Loucy (cell line): ENCODE measurements around the gene ZNF284.

Experiments used
- H2AFZ ChIP-seq: fragments of 200-600 bp; sonication (generic); 2 replicates; pipeline ENCODE4 v1.6.0; 2016; ENCODE audit warnings: antibody characterized with exemption, mild to moderate bottlenecking, low read length, moderate library complexity
- H3F3A ChIP-seq: fragments of 200-600 bp; 2 replicates; pipeline ENCODE4 v1.6.0; 2016; ENCODE audit warnings: antibody characterized with exemption, low read depth, mild to moderate bottlenecking
- H3K27me3 ChIP-seq: fragments of 200-600 bp; sonication (generic); 2 replicates; pipeline ENCODE4 v1.6.1; 2014; ENCODE audit warnings: low read length, mild to moderate bottlenecking; ENCODE audit not compliant: insufficient read depth, poor library complexity, severe bottlenecking
- H3K36me3 ChIP-seq: fragments of 200-600 bp; sonication (generic); 2 replicates; pipeline ENCODE4 v1.6.1; 2016; ENCODE audit warnings: low read length; ENCODE audit not compliant: insufficient read depth
- H3K4me1 ChIP-seq: fragments of 200-600 bp; sonication (generic); 2 replicates; pipeline ENCODE4 v1.5.1; 2014; ENCODE audit warnings: low read length, mild to moderate bottlenecking; ENCODE audit not compliant: insufficient read depth, poor library complexity, severe bottlenecking
- H3K4me2 ChIP-seq: fragments of 200-600 bp; sonication (generic); 2 replicates; pipeline ENCODE4 v1.6.0; 2014; ENCODE audit warnings: antibody characterized with exemption, low read length, low read depth, mild to moderate bottlenecking; ENCODE audit not compliant: poor library complexity, severe bottlenecking
- H3K4me3 ChIP-seq: fragments of 200-600 bp; sonication (generic); 2 replicates; pipeline ENCODE4 v1.5.1; 2014; ENCODE audit warnings: low read length, mild to moderate bottlenecking, mixed read lengths; ENCODE audit not compliant: poor library complexity, severe bottlenecking
- H3K79me2 ChIP-seq: fragments of 200-600 bp; sonication (generic); 2 replicates; pipeline ENCODE4 v1.6.1; 2014; ENCODE audit warnings: low read length; ENCODE audit not compliant: insufficient read depth
- H3K9ac ChIP-seq: fragments of 200-600 bp; sonication (generic); 2 replicates; pipeline ENCODE4 v1.6.0; 2014; ENCODE audit warnings: mild to moderate bottlenecking, low read depth, low read length, moderate library complexity; ENCODE audit not compliant: poor library complexity, severe bottlenecking
- H3K9me2 ChIP-seq: fragments of 200-600 bp; sonication (generic); replicated peaks from 2 replicates; pipeline ENCODE4 v1.6.1; 2016; ENCODE audit warnings: low read depth, low read length, mixed read lengths
- H3K9me3 ChIP-seq: fragments of 200-600 bp; sonication (generic); 2 replicates; pipeline ENCODE4 v1.6.1; 2014; ENCODE audit warnings: mild to moderate bottlenecking, antibody characterized with exemption, low read length, low read depth; ENCODE audit not compliant: insufficient read depth
- H4K20me1 ChIP-seq: fragments of 200-600 bp; sonication (generic); 2 replicates; pipeline ENCODE4 v1.6.0; 2014; ENCODE audit warnings: antibody characterized with exemption, low read length, mild to moderate bottlenecking; ENCODE audit not compliant: insufficient read depth, poor library complexity, severe bottlenecking
- CTCF ChIP-seq: fragments of 200-600 bp; sonication (generic); conservative IDR thresholded peaks from 2 replicates; pipeline ENCODE4 v1.5.1; 2014; ENCODE audit warnings: mild to moderate bottlenecking, antibody characterized with exemption, low read length
- EZH2phosphoT487 ChIP-seq: fragments of 200-600 bp; IDR thresholded peaks from 2 replicates; pipeline ENCODE4 v1.6.1; 2018; ENCODE audit warnings: antibody characterized with exemption, mild to moderate bottlenecking, moderate library complexity, borderline replicate concordance

ZNF284 gene

GRCh38 chr19:44026622-44027021 is 45.3 kb upstream of the ZNF284 start:
- H3K79me2 ChIP-seq, result peaks cover 6% of the 10 kb centered on the region; the same call in 1 of the 2 replicates
- peaks cover 11% of the 10 kb centered on the region for H3K9me3 ChIP-seq
- TF ChIP-seq EZH2phosphoT487, result no peak
- no peak for TF ChIP-seq CTCF
- no peaks in the 10 kb centered on the region for H4K20me1 ChIP-seq
- H3K9me2 ChIP-seq, result no peaks in the 10 kb centered on the region
- H3K4me1 ChIP-seq, result peaks cover 11% of the 10 kb centered on the region
- H2AFZ ChIP-seq, result no peak overlapping the region
- no peak overlapping the region for H3K9ac ChIP-seq
- peaks cover 7% of the 10 kb centered on the region; the same call in 1 of the 2 replicates for H3K36me3 ChIP-seq
- no peaks in the 10 kb centered on the region for H3F3A ChIP-seq
- peaks cover 20% of the 10 kb centered on the region for H3K27me3 ChIP-seq
- H3K4me2 ChIP-seq, result peak overlapping the region; percentile 22
- no peak overlapping the region for H3K4me3 ChIP-seq

GRCh38 chr19:44032001-44032610 is 39.9 kb upstream of the ZNF284 start:
- TF ChIP-seq CTCF, result no peak
- no peak for TF ChIP-seq EZH2phosphoT487

GRCh38 chr19:44042147-44042546 is 29.8 kb upstream of the ZNF284 start:
- no peaks in the 10 kb centered on the region; the same call in 1 of the 2 replicates for H3K9me3 ChIP-seq
- no peak overlapping the region for H3K4me3 ChIP-seq
- H3K9me2 ChIP-seq, result no peaks in the 10 kb centered on the region
- no peaks in the 10 kb centered on the region for H3F3A ChIP-seq
- H3K4me2 ChIP-seq, result no peak overlapping the region
- no peaks in the 10 kb centered on the region for H4K20me1 ChIP-seq
- TF ChIP-seq CTCF (no peak), EZH2phosphoT487 (no peak)
- H3K9ac ChIP-seq, result no peak overlapping the region
- no peaks in the 10 kb centered on the region for H3K36me3 ChIP-seq
- no peaks in the 10 kb centered on the region for H3K4me1 ChIP-seq
- no peak overlapping the region for H2AFZ ChIP-seq
- no peaks in the 10 kb centered on the region for H3K27me3 ChIP-seq
- no peaks in the 10 kb centered on the region for H3K79me2 ChIP-seq

More at GRCh38 chr19:44032001-44032610, 39.9 kb upstream of the ZNF284 start:
- Histone ChIP-seq H3K9ac (no peak overlapping the region), H3K4me3 (no peak overlapping the region), H2AFZ (no peak overlapping the region), H3K27me3 (no peaks in the 10 kb centered on the region), H3F3A (no peaks in the 10 kb centered on the region), H3K4me2 (no peak overlapping the region), H3K36me3 (peaks cover 17% of the 10 kb centered on the region; the same call in 1 of the 2 replicates), H4K20me1 (no peaks in the 10 kb centered on the region), H3K9me3 (peaks cover 26% of the 10 kb centered on the region; the same call in 1 of the 2 replicates), H3K79me2 (no peaks in the 10 kb centered on the region), H3K9me2 (no peaks in the 10 kb centered on the region), H3K4me1 (no peaks in the 10 kb centered on the region)
